Trophoblast cell (in vitro differentiated cells and primary cell): ENCODE results near the gene EPM2A.

Experiments used
- DNase-seq, 2 donors: peaks; one replicate each; pipeline ENCODE4 v3.0.0-alpha.2; 2016
- H2AFZ ChIP-seq: 2 replicates; pipeline ENCODE4 v1.6.1; 2013; ENCODE audit warnings: low read length, moderate library complexity, mild to moderate bottlenecking; ENCODE audit not compliant: insufficient read depth, poor library complexity
- H2AK5ac ChIP-seq: 2 replicates; pipeline ENCODE4 v1.6.1; 2013; ENCODE audit warnings: mild to moderate bottlenecking, low read length
- H2BK120ac ChIP-seq: 2 replicates; pipeline ENCODE4 v1.6.1; 2013; ENCODE audit warnings: low read length, mild to moderate bottlenecking, moderate library complexity; ENCODE audit not compliant: insufficient read depth, poor library complexity
- H2BK12ac ChIP-seq: 2 replicates; pipeline ENCODE4 v1.6.1; 2013; ENCODE audit warnings: mild to moderate bottlenecking, low read length, moderate library complexity
- H2BK5ac ChIP-seq: 2 replicates; pipeline ENCODE4 v1.6.1; 2013; ENCODE audit warnings: low read length, low read depth, moderate library complexity, mild to moderate bottlenecking; ENCODE audit not compliant: poor library complexity
- H3K14ac ChIP-seq: 2 replicates; pipeline ENCODE4 v1.6.1; 2013; ENCODE audit warnings: mild to moderate bottlenecking, low read length
- H3K18ac ChIP-seq: 2 replicates; pipeline ENCODE4 v1.6.1; 2013; ENCODE audit warnings: mild to moderate bottlenecking, low read length
- H3K23ac ChIP-seq: 2 replicates; pipeline ENCODE4 v1.6.1; 2013; ENCODE audit warnings: low read length
- H3K27ac ChIP-seq: 2 replicates; pipeline ENCODE4 v1.5.1; 2013; ENCODE audit warnings: low read depth, mild to moderate bottlenecking, inconsistent platforms, low read length, moderate library complexity
- H3K27me3 ChIP-seq: 2 replicates; pipeline ENCODE4 v1.6.1; 2013; ENCODE audit warnings: inconsistent platforms, mild to moderate bottlenecking, low read length, moderate library complexity; ENCODE audit not compliant: insufficient read depth
- H3K36me3 ChIP-seq, 2 experiments: 1 replicate in 1 of 2; 2 replicates in 1 of 2; pipeline ENCODE4 v1.6.1; 2013; ENCODE audit warnings: low read length in 2 of 2, mild to moderate bottlenecking in 2 of 2, moderate library complexity in 1 of 2; ENCODE audit not compliant: insufficient read depth in 2 of 2, control insufficient read depth in 1 of 2
- H3K4ac ChIP-seq: 2 replicates; pipeline ENCODE4 v1.6.1; 2013; ENCODE audit warnings: low read depth, mild to moderate bottlenecking, low read length, moderate library complexity
- H3K4me1 ChIP-seq, 2 experiments: 1 replicate in 1 of 2; 2 replicates in 1 of 2; pipeline ENCODE4 v1.6.1; 2013; ENCODE audit warnings: low read length in 2 of 2, mild to moderate bottlenecking in 2 of 2, moderate library complexity in 1 of 2; ENCODE audit not compliant: insufficient read depth in 2 of 2, control insufficient read depth in 1 of 2
- H3K4me2 ChIP-seq: 2 replicates; pipeline ENCODE4 v1.6.1; 2013; ENCODE audit warnings: inconsistent platforms, mild to moderate bottlenecking, low read length, moderate library complexity
- H3K4me3 ChIP-seq: 2 replicates; pipeline ENCODE4 v1.5.1; 2013; ENCODE audit warnings: mild to moderate bottlenecking, low read depth, low read length, inconsistent platforms
- H3K79me1 ChIP-seq: one replicate; pipeline ENCODE4 v1.6.1; 2013; ENCODE audit warnings: low read length
- H3K79me2 ChIP-seq: 2 replicates; pipeline ENCODE4 v1.6.1; 2013; ENCODE audit warnings: low read length, mild to moderate bottlenecking; ENCODE audit not compliant: control insufficient read depth, insufficient read depth, poor library complexity
- H3K9ac ChIP-seq: 2 replicates; pipeline ENCODE4 v1.6.1; 2013; ENCODE audit warnings: mild to moderate bottlenecking, low read length
- H3K9me3 ChIP-seq: 2 replicates; pipeline ENCODE4 v1.6.1; 2013; ENCODE audit warnings: low read depth, mild to moderate bottlenecking, control low read depth, inconsistent platforms, low read length; ENCODE audit not compliant: insufficient read depth
- H4K12ac ChIP-seq: 2 replicates; pipeline ENCODE4 v1.6.1; 2013; ENCODE audit warnings: low read depth, mild to moderate bottlenecking, low read length, moderate library complexity
- H4K8ac ChIP-seq: 2 replicates; pipeline ENCODE4 v1.6.1; 2013; ENCODE audit warnings: low read depth, mild to moderate bottlenecking, low read length, moderate library complexity
- H4K91ac ChIP-seq: one replicate; pipeline ENCODE4 v1.6.1; 2013; ENCODE audit warnings: low read depth, mild to moderate bottlenecking, low read length, moderate library complexity
- WGBS: extraction: QIAGEN DNeasy Blood & Tissue Kit; methylation state at CpG from one replicate; pipeline ENCODE4 v1.1.7; 2013; ENCODE audit warnings: missing lambda C conversion rate; ENCODE audit not compliant: insufficient read length, insufficient coverage; ENCODE audit errors: extremely low coverage; 5-methylcytosine and 5-hydroxymethylcytosine counted together

EPM2A gene

GRCh38 chr6:145738265-145738664 is 2.9 kb upstream of the EPM2A start:
- peaks cover 4% of the 10 kb centered on the region for H3K79me2 ChIP-seq
- DNase-seq, result no peak
- H3K36me3 ChIP-seq, result no peaks in the 10 kb centered on the region
- no peak overlapping the region for H3K18ac ChIP-seq
- H4K8ac ChIP-seq, result no peak overlapping the region
- no peak overlapping the region for H3K4me3 ChIP-seq
- no peak overlapping the region for H2BK5ac ChIP-seq
- H3K9ac ChIP-seq, result no peak overlapping the region
- no peak overlapping the region for H4K12ac ChIP-seq
- no peak overlapping the region for H3K14ac ChIP-seq
- no peak overlapping the region for H2AK5ac ChIP-seq
- no peak overlapping the region for H2BK120ac ChIP-seq
- no peak overlapping the region for H2BK12ac ChIP-seq
- H3K27ac ChIP-seq, result no peak overlapping the region
- no peaks in the 10 kb centered on the region for H3K27me3 ChIP-seq
- no peaks in the 10 kb centered on the region for H3K9me3 ChIP-seq
- no peak overlapping the region for H2AFZ ChIP-seq
- H3K4ac ChIP-seq, result no peak overlapping the region
- no peak overlapping the region for H3K4me2 ChIP-seq
- no peak overlapping the region for H3K23ac ChIP-seq
- peaks cover 12% of the 10 kb centered on the region for H3K79me1 ChIP-seq
- H3K4me1 ChIP-seq, result no peaks in the 10 kb centered on the region
- no peak overlapping the region for H4K91ac ChIP-seq

GRCh38 chr6:145736661-145737144 is 1.4 kb upstream of the EPM2A start:
- Histone ChIP-seq H3K14ac (no peak overlapping the region), H3K27me3 (no peaks in the 10 kb centered on the region), H2BK12ac (no peak overlapping the region), H2BK120ac (no peak overlapping the region), H3K23ac (no peak overlapping the region), H3K18ac (no peak overlapping the region), H3K9ac (no peak overlapping the region), H2BK5ac (no peak overlapping the region), H3K4me3 (no peak overlapping the region), H4K8ac (no peak overlapping the region), H3K4ac (no peak overlapping the region), H4K91ac (no peak overlapping the region), H4K12ac (no peak overlapping the region), H2AFZ (no peak overlapping the region), H3K27ac (no peak overlapping the region), H3K9me3 (no peaks in the 10 kb centered on the region), H3K79me1 (peaks cover 12% of the 10 kb centered on the region), H2AK5ac (no peak overlapping the region), H3K79me2 (peaks cover 4% of the 10 kb centered on the region), H3K4me1 (no peaks in the 10 kb centered on the region), H3K36me3 (peaks cover 0 to 1% of the 10 kb centered on the region in 2 experiments), H3K4me2 (no peak overlapping the region)
- no CpG with 5 or more reads among the region's 7 CpGs for WGBS
- no peak for DNase-seq

GRCh38 chr6:145734486-145735355 is 599 bp downstream of the EPM2A start:
- H3K36me3 ChIP-seq, result peaks cover 0 to 1% of the 10 kb centered on the region in 2 experiments
- H4K12ac ChIP-seq, result peak overlapping the region; percentile 69
- WGBS, result no CpG with 5 or more reads among the region's 74 CpGs
- no peak overlapping the region for H2AK5ac ChIP-seq
- H3K4me1 ChIP-seq, result no peaks in the 10 kb centered on the region
- no peaks in the 10 kb centered on the region for H3K27me3 ChIP-seq
- peak overlapping the region; percentile 87 for H3K4me2 ChIP-seq
- H3K14ac ChIP-seq, result peak overlapping the region; percentile 67
- H4K8ac ChIP-seq, result peak overlapping the region; percentile 95
- no peak overlapping the region for H3K4ac ChIP-seq
- H2BK120ac ChIP-seq, result peak overlapping the region; percentile 95
- H3K27ac ChIP-seq, result peak overlapping the region; percentile 92
- H3K79me1 ChIP-seq, result peaks cover 12% of the 10 kb centered on the region
- peak overlapping the region; percentile 96 for H4K91ac ChIP-seq
- H3K9ac ChIP-seq, result peak overlapping the region; percentile 88
- H3K23ac ChIP-seq, result no peak overlapping the region
- peak; percentile 95 for DNase-seq
- peaks cover 4% of the 10 kb centered on the region for H3K79me2 ChIP-seq
- peak overlapping the region; percentile 79 for H3K4me3 ChIP-seq
- peak overlapping the region; percentile 88 for H3K18ac ChIP-seq
- peak overlapping the region; percentile 93 for H2BK5ac ChIP-seq
- H3K9me3 ChIP-seq, result no peaks in the 10 kb centered on the region
- H2AFZ ChIP-seq, result peak overlapping the region; percentile 91
- H2BK12ac ChIP-seq, result no peak overlapping the region

DNA sequence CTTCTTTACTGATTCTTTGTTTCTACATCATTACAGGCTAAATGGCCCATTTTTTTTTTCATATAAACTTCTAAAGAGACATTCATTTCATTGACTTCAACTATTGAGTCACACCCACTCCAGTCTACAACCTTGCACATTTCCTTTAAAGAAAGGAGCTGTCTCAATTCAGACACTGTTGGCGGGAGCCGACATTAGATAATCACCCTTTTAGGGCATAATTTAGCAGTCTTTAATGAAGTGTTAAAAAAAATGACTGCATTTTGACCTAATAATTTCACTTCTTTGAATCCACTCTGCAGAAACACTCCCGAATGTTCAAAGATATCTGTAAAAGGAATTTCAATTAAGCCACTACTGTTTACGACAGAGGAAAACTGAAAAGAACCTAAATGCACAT is 1.5 kb downstream of the EPM2A start:
- Histone ChIP-seq H3K14ac (no peak overlapping the region), H3K27ac (no peak overlapping the region), H3K79me1 (peaks cover 12% of the 10 kb centered on the region), H3K4me2 (no peak overlapping the region), H3K4me3 (no peak overlapping the region), H3K9me3 (peaks cover 3% of the 10 kb centered on the region), H3K9ac (no peak overlapping the region), H4K8ac (no peak overlapping the region), H3K18ac (no peak overlapping the region), H4K91ac (no peak overlapping the region), H2AK5ac (no peak overlapping the region), H2BK12ac (no peak overlapping the region), H4K12ac (no peak overlapping the region), H3K79me2 (peaks cover 4% of the 10 kb centered on the region), H2AFZ (no peak overlapping the region), H2BK5ac (no peak overlapping the region), H3K4ac (no peak overlapping the region), H3K36me3 (peaks cover 1 to 3% of the 10 kb centered on the region in 2 experiments), H3K23ac (no peak overlapping the region), H2BK120ac (no peak overlapping the region), H3K27me3 (no peaks in the 10 kb centered on the region), H3K4me1 (no peaks in the 10 kb centered on the region)
- no CpG with 5 or more reads among the region's 4 CpGs for WGBS
- peak in 1 of 2 donors; percentile 4 for DNase-seq
